Activated CD4-positive, alpha-beta memory T cell treated with anti-CD3 and anti-CD28 coated beads, Interleukin-2, amount 10 ng/mL, durations not matched to agents 7 days and 5 days (primary cell): ENCODE measurements around the gene BLNK. TPM values are rescaled to one million over a fixed set of nuclear protein-coding genes. Genes with fewer than 3 reads are reported as not detected.

Source experiments
- CTCF ChIA-PET: fragments of 350-600 bp; sonication (Branson Sonifier 250); formaldehyde crosslinking; loops from one replicate; lab custom pipeline; 2021; ENCODE audit warnings: antibody characterized with exemption, inconsistent platforms; lab: Charles Lee
- POLR2A ChIA-PET: fragments of 350-600 bp; sonication (Branson Sonifier 250); formaldehyde crosslinking; loops from one replicate; lab custom pipeline; 2021; ENCODE audit warnings: antibody characterized with exemption; lab: Charles Lee
- DNase-seq: peaks from one replicate; pipeline ENCODE4 v3.0.0-alpha.2; 2020
- H3K27ac Mint-ChIP-seq: one replicate; pipeline ENCODE4 v1.8.0; 2021; ENCODE audit warnings: mild to moderate bottlenecking, mixed read lengths
- H3K27me3 Mint-ChIP-seq: one replicate; pipeline ENCODE4 v1.8.0; 2021; ENCODE audit warnings: mixed read lengths
- H3K36me3 Mint-ChIP-seq: one replicate; pipeline ENCODE4 v1.8.0; 2021; ENCODE audit warnings: low read depth, mixed read lengths
- H3K4me1 Mint-ChIP-seq: one replicate; pipeline ENCODE4 v1.8.0; 2021; ENCODE audit warnings: mixed read lengths
- H3K4me3 Mint-ChIP-seq: one replicate; pipeline ENCODE4 v1.8.0; 2021; ENCODE audit warnings: mild to moderate bottlenecking, mixed read lengths
- H3K9me3 Mint-ChIP-seq: one replicate; pipeline ENCODE4 v1.8.0; 2021; ENCODE audit warnings: mixed read lengths
- total RNA-seq, 2 experiments: library from RNA; stranded (reverse); gene quantifications; one replicate each; pipeline ENCODE4 v1.2.3, GENCODE V29; 2021

The BLNK gene
- total RNA-seq, 2 experiments from 2014 or later, result not detected

DNA sequence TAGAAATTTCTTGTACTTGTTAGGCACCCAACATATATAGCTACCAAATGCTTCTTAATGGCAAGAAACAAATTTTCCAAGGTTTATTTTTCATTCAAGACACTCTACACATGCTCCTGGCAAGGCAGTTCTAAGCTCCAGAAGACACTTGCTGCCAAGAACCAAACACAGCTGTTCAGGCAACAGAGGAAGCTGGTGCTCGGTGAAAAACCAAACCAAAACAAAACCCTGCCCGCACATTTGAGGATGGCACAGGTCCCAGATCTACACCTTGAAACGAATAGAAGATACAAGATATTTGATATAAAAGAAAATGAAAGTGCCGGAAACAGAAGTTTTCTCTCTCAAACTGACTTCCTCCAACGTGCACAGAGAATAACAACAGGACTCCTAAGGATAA is 28.0 kb upstream of the BLNK start:
- Mint-ChIP-seq H3K4me3 (no peak overlapping the region), H3K27ac (no peak overlapping the region), H3K27me3 (peaks cover 56% of the 10 kb centered on the region), H3K36me3 (no peaks in the 10 kb centered on the region), H3K9me3 (no peaks in the 10 kb centered on the region), H3K4me1 (peaks cover 11% of the 10 kb centered on the region)
- ChIA-PET CTCF (interaction anchor here (0.9 kb wide), 1 partner anchor 606 kb away, joined by 3 read pairs; the partner anchor contains the start of gene TCTN3), POLR2A (no interaction called here)
- DNase-seq, result no peak

DNA sequence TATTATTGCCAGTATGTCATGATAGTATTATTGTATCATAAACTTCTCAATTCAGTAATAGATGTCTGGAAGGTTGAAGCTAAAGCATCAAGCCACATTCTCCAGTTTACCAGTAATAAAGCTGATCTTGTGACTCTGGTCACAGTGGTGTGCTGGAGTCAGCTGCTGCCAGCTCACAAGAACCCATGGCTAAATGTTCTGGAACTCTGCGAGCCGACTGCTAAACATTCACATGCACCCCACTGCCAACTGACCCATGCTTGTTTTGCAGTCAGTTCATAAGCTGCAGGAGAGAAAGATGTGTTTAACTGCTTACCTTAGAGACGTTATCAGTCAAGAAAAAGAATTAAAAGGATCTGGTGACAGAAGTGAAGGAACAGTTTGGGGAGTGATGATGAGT is 27.0 kb upstream of the BLNK start:
- peaks cover 11% of the 10 kb centered on the region for H3K4me1 Mint-ChIP-seq
- H3K4me3 Mint-ChIP-seq, result no peak overlapping the region
- POLR2A ChIA-PET, result no interaction called here
- no peaks in the 10 kb centered on the region for H3K36me3 Mint-ChIP-seq
- H3K9me3 Mint-ChIP-seq, result no peaks in the 10 kb centered on the region
- DNase-seq, result no peak
- peaks cover 56% of the 10 kb centered on the region for H3K27me3 Mint-ChIP-seq
- CTCF ChIA-PET, result no interaction called here
- no peak overlapping the region for H3K27ac Mint-ChIP-seq

DNA sequence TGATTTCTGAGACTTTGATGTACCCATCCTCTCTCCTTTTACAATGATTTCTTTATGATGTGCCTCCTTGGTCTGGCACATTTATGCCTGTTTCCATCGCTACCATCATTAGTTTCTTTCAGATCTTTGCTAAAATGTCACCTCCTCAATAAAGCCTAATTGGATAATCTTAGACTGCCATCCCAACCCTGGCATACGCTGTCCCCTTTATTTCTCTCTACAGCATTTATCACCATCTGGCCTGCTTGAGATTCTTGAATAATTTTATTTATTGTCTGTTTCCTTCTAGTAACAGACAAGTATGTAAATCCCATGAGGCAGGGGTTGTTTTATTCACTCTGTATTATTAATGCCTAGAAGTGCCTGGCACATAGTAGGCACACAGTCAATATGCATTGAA is 26.1 kb upstream of the BLNK start:
- Mint-ChIP-seq H3K27ac (no peak overlapping the region), H3K4me3 (no peak overlapping the region), H3K27me3 (peaks cover 55% of the 10 kb centered on the region), H3K36me3 (no peaks in the 10 kb centered on the region), H3K4me1 (peaks cover 11% of the 10 kb centered on the region), H3K9me3 (no peaks in the 10 kb centered on the region)
- ChIA-PET CTCF (no interaction called here), POLR2A (no interaction called here)
- DNase-seq, result no peak

DNA sequence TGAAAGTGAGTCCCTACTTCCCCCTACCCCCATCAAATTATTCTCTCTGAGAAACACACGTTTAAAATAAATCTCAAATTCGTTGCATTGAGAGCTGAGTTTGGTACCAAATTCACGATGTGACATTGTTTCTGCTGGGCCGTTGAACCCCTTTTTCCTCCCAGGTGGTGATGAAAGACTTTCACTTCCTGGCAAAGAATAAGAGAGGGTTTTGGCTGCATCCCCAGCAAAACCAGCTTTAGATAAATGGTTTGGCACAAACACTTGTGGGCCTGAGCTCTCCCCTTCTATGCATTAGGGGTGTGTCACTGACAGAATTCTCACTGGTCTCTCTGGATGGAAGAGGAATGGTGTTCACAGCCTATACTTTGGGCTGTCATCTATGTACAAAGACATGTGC is 24.1 kb upstream of the BLNK start:
- Mint-ChIP-seq H3K4me3 (no peak overlapping the region), H3K4me1 (peaks cover 11% of the 10 kb centered on the region), H3K27me3 (peaks cover 59% of the 10 kb centered on the region), H3K27ac (no peak overlapping the region), H3K9me3 (no peaks in the 10 kb centered on the region), H3K36me3 (no peaks in the 10 kb centered on the region)
- POLR2A ChIA-PET, result no interaction called here
- no peak for DNase-seq
- CTCF ChIA-PET, result interaction anchor here (1.5 kb wide), 1 partner anchor 279 kb away, joined by 10 read pairs; no protein-coding TSS in a partner anchor

DNA sequence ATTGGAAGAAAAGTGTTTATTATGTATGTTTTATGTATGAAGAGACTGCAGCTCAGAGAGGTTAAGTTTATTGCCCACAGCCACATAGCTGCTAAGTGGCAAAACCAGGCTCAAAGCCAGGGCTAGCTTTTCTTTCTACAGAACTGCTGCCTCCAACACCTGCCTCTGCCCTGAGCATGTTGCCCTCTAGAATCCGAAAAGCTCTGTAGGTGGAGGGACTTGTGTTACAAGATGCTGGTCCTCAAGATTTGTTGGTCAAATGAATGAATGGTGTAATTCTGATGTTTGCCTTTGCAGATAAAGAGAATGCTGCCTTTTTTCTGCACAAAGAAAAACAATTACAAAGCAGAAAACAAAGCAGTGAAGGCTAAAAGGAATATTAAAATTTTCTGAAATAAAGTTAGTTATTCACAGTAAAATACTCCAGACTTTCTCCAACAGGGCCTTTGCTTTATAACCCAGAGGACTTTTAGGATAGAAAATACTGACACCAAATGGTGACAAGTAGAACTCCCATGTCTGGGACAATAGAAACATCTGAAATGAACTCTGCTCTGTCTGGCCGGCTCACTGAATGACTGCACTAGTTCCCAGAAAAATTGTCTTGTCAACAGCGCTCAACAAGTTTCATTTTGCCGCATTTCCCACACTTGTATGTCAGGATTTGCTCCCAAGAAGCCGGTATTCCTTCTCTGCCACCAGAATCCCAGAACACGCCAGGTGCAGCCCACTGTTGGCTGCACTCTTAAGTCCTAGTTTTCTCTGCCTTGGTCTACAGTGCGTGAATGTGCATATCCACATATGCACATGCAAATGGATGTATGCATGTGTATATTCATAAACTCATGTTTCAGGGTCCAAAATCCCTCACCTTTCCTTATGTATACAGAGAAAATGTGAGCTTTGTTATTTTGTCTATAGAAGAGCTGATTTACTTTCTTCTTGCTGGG is 21.9 kb upstream of the BLNK start:
- Mint-ChIP-seq H3K9me3 (no peaks in the 10 kb centered on the region), H3K4me3 (no peak overlapping the region), H3K36me3 (no peaks in the 10 kb centered on the region), H3K4me1 (peaks cover 8% of the 10 kb centered on the region), H3K27ac (no peak overlapping the region), H3K27me3 (peaks cover 44% of the 10 kb centered on the region)
- no peak for DNase-seq
- ChIA-PET CTCF (interaction anchor here (1.5 to 4.3 kb wide), 3 partner anchors 64 to 863 kb away, joined by 3 to 25 read pairs (median 16); no protein-coding TSS in a partner anchor), POLR2A (interaction anchor here (1.4 kb wide), 1 partner anchor 9 kb away, joined by 3 read pairs; no protein-coding TSS in a partner anchor)

DNA sequence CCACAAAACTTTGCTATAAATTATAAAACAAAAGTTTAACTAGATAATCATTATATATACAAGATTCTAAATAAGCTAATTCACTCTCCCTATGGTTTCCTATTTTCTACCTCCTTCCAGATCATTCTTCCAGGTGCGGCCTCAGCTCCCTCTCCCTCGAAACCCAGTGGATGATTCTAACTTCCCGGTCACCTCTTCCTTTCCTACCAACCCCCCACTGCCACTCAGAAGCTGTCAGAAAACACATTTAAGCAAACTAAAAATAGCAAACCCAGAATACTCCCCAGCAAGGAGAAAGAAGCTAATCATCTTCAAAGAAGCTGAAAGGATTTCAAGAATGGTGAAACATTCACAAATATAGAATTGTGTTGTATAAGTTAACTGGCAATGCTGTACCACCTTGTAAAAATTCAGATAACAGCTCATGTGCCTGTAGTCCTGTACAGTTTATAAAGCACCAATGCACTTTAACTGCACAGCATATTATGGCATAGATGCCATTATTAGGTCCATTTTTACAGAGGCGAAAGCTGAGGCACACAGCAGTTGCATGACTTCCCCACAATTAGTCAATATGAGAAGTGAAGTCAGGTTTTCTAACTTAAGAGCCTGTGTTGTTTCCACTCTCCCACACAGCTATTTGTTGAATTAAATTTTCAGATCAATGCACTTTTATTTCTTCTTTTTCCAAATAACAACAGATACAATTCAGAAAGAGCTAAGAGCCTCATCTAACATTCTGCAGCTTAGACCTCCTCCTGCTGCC is 19.2 kb upstream of the BLNK start:
- no peak overlapping the region for H3K4me3 Mint-ChIP-seq
- peaks cover 9% of the 10 kb centered on the region for H3K4me1 Mint-ChIP-seq
- H3K27me3 Mint-ChIP-seq, result peaks cover 34% of the 10 kb centered on the region
- DNase-seq, result no peak
- no peaks in the 10 kb centered on the region for H3K36me3 Mint-ChIP-seq
- POLR2A ChIA-PET, result interaction anchor here (1.4 kb wide), 1 partner anchor 160 kb away, joined by 3 read pairs; no protein-coding TSS in a partner anchor
- H3K9me3 Mint-ChIP-seq, result no peaks in the 10 kb centered on the region
- no peak overlapping the region for H3K27ac Mint-ChIP-seq
- CTCF ChIA-PET, result interaction anchor here (1.5 to 4.3 kb wide), 3 partner anchors 28 to 274 kb away, joined by 4 to 25 read pairs (median 10); no protein-coding TSS in a partner anchor

DNA sequence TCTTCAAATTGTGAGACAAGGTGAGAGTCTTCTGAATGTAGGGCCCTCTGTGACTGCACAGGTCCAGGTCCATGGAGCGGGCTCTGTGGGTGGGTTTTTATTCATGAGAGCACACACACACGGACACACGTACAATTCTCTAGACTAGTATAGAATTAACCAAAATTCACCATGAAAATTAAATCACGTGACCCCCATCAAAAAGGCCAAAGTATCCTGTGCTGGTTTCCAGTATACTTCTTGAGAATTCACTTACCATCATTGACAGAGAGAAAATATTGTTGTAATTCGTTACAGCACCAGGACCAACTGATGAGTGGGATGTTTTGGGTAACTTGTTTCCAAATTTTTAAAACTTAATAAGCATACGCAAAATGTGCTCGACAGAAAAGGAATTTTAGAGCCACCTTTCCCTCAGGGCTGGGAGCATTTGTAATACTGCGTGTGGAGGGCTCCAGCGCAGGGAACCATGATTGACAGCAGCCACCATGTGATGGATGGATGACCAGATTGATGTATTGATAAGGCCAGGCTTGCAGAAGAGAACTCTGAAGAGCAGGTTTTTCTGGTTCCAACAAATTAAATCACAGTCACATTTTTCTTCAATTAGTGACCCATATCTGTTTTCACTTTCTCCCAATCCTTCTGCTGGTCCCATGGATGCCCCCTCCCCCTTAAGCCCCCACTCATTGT is 18.0 kb upstream of the BLNK start:
- ChIA-PET CTCF (no interaction called here), POLR2A (no interaction called here)
- Mint-ChIP-seq H3K4me1 (peaks cover 7% of the 10 kb centered on the region), H3K4me3 (no peak overlapping the region), H3K36me3 (no peaks in the 10 kb centered on the region), H3K9me3 (no peaks in the 10 kb centered on the region), H3K27ac (no peak overlapping the region), H3K27me3 (peaks cover 26% of the 10 kb centered on the region)
- DNase-seq, result no peak

DNA sequence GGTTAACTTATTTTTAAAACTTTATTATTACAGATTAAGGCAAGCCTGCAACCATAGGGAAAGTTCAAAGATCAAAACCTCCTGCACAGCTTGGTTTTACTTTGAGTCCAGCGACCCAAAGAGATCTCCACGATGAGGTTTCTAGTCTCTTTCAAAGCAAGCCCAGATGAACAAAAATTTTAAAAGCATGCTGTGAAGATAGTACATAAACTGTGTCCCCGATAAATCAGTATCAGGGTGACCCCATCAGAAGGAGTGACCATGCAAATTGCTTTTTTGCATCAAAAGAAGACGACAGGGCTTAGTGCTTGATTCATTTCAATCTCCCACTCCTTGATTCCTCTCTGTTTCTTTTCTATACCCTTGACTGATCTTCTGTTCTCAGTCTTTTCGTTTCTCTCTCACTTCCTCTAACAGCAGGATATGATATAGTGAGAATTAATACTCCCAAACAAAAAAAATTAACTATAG is 16.8 kb upstream of the BLNK start:
- Mint-ChIP-seq H3K4me1 (peaks cover 7% of the 10 kb centered on the region), H3K27ac (no peak overlapping the region), H3K27me3 (peaks cover 16% of the 10 kb centered on the region), H3K36me3 (no peaks in the 10 kb centered on the region), H3K4me3 (no peak overlapping the region), H3K9me3 (no peaks in the 10 kb centered on the region)
- ChIA-PET CTCF (no interaction called here), POLR2A (no interaction called here)
- DNase-seq, result no peak

DNA sequence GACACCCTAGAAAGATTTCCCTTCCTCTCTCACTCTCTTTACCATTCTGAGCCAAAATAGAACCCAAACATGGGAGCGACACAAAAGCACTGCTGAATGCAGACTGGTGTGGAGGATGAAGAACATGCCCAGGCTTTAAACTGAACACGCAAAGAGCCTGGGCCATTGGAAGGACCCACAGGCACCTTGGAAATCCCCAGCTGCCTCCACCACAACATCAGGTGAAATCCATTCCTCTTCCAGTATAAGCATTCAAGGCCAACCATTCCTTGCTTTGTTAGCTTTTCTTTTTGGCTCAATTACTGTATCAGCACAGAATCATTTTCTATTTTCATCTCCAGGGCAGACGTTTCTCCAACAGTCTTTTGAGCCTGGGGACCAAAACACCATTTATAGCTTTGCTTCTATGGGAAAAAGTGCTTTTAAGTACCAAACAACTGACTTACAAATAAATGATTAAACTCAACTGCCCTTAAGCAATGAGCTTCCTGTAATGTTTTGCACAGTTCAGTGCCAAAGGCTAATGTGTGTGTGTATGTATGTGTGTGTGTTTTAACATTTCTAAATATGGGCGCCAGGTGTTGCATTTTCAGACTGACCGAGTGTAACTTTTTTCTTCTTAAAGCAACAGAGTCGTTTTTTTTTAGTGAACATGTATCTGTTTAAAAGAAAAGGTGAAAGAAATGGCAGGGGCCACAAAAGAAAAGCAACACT is 16.2 kb upstream of the BLNK start:
- peaks cover 19% of the 10 kb centered on the region for H3K27me3 Mint-ChIP-seq
- H3K4me3 Mint-ChIP-seq, result no peak overlapping the region
- H3K4me1 Mint-ChIP-seq, result peaks cover 7% of the 10 kb centered on the region
- CTCF ChIA-PET, result interaction anchor here (0.9 to 1.8 kb wide), 2 partner anchors 58 to 271 kb away, joined by 6 to 10 read pairs; no protein-coding TSS in a partner anchor
- no peak overlapping the region for H3K27ac Mint-ChIP-seq
- POLR2A ChIA-PET, result no interaction called here
- H3K36me3 Mint-ChIP-seq, result no peaks in the 10 kb centered on the region
- DNase-seq, result no peak
- no peaks in the 10 kb centered on the region for H3K9me3 Mint-ChIP-seq

DNA sequence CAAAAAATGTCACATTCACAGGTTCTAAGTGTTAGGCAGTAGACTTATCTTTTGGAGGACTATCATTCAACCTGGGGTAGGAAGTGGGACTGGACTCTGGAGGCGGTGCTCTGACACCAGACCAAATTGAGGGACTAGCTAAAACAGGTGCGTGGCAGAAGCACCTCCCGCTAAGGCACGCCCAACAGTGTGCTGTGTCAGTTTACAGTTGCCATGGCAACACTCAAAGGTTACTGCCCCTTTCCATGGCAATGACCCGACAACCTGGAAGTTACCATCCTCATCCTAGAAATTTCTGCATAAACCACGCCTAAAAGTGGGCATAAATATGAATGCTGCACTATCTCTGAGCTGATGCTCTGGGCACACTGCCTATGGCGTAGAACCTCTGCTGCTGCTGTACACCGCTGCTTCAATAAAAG is 14.0 kb upstream of the BLNK start:
- ChIA-PET POLR2A (interaction anchor here (1.3 kb wide), 1 partner anchor 8 kb away, joined by 3 read pairs; no protein-coding TSS in a partner anchor), CTCF (interaction anchor here (1.7 kb wide), 1 partner anchor 268 kb away, joined by 4 read pairs; no protein-coding TSS in a partner anchor)
- Mint-ChIP-seq H3K4me3 (no peak overlapping the region), H3K36me3 (no peaks in the 10 kb centered on the region), H3K27me3 (peaks cover 4% of the 10 kb centered on the region), H3K27ac (no peak overlapping the region), H3K4me1 (peaks cover 6% of the 10 kb centered on the region), H3K9me3 (no peaks in the 10 kb centered on the region)
- no peak for DNase-seq

DNA sequence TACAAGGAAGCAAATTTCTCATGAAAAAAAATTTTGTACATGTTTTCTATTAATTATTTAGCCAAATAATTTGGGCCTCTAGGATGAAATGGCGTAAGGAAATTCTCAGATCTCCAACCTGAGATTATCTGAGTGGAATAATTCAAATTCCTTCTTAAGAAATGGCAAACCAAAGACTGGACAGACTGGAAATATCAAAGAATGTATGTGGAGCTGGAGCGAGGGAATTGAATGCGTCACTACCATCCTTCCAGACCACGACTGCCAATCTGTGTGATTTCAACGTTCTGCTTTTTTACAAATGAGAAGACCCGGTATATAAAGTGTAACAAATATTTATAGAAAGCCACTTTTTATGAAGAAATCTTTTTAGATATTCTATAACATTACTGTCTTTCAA is 12.4 kb upstream of the BLNK start:
- CTCF ChIA-PET, result no interaction called here
- Mint-ChIP-seq H3K9me3 (no peaks in the 10 kb centered on the region), H3K4me1 (peaks cover 6% of the 10 kb centered on the region), H3K27me3 (peaks cover 9% of the 10 kb centered on the region), H3K36me3 (no peaks in the 10 kb centered on the region), H3K27ac (no peak overlapping the region), H3K4me3 (no peak overlapping the region)
- POLR2A ChIA-PET, result no interaction called here
- DNase-seq, result no peak

DNA sequence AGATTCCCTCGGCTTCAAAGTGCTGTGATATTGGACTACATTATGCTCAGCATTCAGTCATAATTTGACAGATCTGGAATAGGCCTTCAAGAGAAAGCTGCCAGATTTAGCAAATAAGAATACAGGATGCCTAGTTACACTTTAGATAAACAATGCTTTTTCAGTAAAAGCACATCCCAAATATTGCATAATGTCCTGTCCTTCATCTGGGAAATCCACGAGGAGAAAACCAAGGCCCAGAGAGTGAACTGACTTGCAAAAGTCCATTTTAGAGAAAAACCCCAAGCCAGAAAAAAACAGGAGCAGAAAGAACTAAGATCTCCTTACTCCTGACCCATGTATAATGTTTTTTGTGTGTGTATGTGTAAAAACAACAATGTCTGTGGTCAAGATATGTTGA is 12.0 kb upstream of the BLNK start:
- ChIA-PET POLR2A (no interaction called here), CTCF (no interaction called here)
- peaks cover 9% of the 10 kb centered on the region for H3K27me3 Mint-ChIP-seq
- H3K4me3 Mint-ChIP-seq, result no peak overlapping the region
- no peak for DNase-seq
- no peaks in the 10 kb centered on the region for H3K36me3 Mint-ChIP-seq
- peaks cover 6% of the 10 kb centered on the region for H3K4me1 Mint-ChIP-seq
- no peak overlapping the region for H3K27ac Mint-ChIP-seq
- H3K9me3 Mint-ChIP-seq, result no peaks in the 10 kb centered on the region
